HG03139 (cell line): ENCODE measurements around the gene SHC4.
A peak's percentile ranks its signal among the peaks of the same experiment; 100 is the strongest.
"Not testable (repeated sequence)": the region's sequence is repeated elsewhere in the genome, so short reads cannot be mapped to it uniquely, and the experiment has no call there.

Experiments
- ATAC-seq: cut with Tn5 transposase; IDR thresholded peaks from one replicate; pipeline ENCODE4 v1.9.1; 2021; ENCODE audit not compliant: unreplicated experiment

SHC4 gene

DNA sequence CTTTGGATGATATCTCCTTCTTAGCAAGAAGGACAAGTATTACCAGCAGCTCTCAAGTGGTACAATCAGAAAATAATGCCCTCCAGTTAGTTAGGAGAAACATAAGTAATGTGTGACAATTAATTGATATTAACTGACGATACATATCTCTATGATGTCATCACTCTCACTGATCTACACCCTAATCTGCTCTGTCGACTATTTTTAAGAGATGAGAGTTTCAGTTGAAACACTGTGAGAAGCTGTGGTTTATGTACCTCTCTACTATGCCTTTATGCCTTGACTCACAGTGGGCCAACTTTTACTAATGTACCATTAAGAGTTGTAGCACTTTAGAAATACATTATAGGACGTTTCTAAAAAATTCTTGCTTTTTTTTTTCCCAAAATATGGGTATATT is 161.5 kb downstream of the SHC4 start:
- no peak for ATAC-seq

DNA sequence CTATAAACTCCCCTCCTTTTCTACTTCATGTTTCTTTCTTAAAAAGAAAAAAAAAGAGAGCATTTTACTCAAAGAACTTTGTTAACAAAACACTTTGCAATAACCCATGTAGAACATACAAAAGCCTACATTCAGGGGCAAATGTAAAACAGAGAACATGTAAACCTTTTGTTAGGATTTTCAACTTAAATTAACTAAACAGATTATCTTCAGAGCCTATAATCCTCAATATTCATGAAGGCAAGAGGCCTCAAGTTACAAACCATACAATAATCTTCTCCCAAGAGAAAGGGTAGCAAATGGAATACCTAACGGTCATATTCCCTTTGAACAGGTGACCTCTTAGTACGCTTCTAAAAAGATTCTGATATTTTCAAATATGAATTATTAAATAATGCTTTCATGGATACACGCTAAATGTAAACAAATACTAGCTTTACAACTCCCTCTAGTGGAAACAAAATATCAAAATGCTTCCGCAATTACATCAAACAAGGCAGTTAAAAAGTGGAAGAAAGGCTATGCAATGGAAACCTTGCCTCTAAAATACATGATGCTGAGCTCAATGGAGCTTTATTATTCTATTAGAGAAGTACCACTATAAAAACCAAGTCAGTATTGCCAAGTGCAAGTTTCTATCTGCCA is 162.8 kb downstream of the SHC4 start:
- no peak for ATAC-seq

DNA sequence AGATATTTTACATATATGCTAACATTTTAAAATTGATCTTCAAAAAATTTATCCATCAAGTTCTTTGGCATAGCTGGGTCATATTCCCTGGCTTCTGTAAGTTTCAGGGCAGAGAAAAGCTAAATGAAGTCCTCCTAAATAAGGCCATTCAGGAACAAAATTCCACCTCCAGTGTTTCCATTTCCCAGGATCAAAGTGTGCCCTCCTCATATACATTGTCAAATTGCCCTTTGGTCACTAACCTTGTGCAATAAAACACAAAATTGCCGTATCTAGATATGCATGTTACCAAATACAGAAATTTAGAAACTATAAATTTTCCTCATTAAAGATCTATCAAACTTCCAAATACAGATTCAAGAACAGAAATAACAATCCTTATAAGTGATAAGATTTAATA is 163.5 kb downstream of the SHC4 start:
- no peak for ATAC-seq

DNA sequence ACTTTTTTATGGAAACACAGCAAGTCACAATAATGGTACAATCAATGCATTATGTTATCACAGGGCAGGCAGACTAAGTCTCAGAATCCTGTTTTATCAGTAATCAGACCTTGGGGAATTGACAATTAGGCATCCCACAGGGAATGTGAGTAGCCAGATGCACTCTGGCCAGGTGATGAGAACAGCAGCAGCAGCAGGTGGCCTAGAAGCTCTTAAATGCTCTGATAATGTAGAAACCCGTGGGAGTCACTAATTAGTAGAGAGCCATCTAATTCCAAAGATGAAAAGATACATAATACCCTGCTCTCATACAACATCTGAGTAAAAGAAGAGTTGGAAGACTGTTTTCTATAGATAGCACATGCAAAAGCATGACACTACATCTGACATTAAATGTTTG is 165.4 kb downstream of the SHC4 start:
- no peak for ATAC-seq

DNA sequence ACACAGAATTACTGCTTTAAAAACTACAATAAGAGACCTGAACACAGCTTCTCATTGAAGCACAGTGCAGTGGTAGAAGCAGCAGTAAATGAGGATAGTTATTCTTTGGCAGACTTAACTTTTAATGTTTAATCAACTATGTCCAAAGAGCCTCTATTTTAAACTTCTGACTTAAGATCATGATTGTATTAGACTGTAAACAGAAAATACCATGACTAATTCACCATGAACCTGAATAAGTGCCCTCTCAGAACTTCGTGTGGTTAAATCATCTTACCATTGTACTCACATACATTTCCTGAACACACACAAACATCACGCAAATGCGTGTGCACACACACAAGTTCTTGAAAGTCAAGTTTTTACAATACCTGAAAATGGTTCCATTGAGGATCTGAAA is 166.8 kb downstream of the SHC4 start:
- peak; percentile 69 for ATAC-seq

DNA sequence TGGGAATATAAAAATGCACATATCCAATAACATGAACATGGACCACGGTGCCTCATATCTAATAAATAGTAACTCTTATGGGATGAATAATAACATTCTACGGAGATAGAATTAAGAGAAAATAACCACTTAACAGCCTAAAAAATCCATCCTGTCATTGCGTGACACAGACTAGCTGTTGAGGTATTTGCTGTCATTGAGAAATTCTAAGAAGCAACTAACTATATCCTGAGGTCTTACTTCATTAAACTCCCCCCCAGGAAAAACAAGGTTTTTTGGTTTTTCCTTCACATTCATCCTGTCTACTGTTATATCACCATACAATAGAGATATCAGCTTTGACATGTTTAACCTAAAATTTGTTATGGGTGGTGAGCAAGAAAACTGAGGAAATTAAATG is 167.2 kb downstream of the SHC4 start:
- ATAC-seq, result no peak

DNA sequence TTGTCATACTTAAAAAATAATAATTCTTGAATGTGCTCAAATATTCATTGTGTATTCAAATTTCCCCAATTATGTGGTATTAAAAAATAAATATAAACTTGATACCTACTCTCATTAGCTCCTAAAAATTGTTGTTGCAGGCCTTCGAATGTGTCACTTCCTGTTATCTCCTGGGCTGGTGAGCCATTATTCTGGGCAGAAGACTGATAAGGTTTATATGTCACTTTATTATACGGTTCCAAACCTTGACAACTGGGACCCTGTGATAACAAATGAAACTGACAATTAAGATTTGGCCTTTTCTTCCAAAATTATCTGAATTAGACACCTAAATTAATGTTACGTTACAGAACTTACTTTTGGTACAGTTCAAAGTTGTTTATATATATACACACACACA is 167.8 kb downstream of the SHC4 start:
- no peak for ATAC-seq

DNA sequence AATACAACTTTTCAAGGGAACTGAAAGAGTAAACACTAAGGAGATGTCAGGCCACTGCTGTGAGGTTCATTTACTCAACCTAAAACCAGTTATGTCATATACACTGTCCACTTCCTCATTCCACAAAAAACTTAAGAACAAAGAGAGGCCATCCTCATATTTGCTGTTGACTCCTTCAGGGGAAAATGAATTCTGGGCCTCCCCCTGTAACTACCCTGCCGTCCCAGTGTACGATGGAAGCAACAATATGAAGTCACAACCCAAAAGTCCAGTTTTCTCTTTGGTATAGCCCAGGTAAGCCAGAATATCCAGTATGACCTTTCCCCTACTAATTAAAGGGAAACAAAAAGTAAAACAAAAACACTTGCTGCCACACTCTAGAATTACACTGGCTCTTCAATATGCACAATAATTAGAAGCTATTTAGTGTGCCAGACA is 169.0 kb downstream of the SHC4 start:
- peak; percentile 69 for ATAC-seq

DNA sequence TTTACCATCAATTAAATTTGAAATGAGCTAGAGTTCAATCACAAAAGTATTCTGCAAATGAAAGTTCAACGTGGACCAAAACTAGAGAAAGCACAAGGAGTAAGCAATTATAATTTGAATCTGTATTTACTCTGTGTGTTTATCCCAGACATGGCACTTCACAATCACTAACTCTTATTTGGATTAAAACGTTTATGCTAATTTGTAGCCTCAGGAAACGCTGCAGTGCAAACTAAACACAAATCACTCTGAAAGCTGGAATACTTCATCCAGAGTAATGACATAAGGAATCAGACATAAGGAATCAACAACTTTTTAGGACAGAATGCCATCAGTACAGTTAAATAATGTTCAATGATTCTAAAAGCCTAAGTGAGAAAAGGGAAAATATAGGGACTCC is 171.3 kb downstream of the SHC4 start:
- no peak for ATAC-seq

DNA sequence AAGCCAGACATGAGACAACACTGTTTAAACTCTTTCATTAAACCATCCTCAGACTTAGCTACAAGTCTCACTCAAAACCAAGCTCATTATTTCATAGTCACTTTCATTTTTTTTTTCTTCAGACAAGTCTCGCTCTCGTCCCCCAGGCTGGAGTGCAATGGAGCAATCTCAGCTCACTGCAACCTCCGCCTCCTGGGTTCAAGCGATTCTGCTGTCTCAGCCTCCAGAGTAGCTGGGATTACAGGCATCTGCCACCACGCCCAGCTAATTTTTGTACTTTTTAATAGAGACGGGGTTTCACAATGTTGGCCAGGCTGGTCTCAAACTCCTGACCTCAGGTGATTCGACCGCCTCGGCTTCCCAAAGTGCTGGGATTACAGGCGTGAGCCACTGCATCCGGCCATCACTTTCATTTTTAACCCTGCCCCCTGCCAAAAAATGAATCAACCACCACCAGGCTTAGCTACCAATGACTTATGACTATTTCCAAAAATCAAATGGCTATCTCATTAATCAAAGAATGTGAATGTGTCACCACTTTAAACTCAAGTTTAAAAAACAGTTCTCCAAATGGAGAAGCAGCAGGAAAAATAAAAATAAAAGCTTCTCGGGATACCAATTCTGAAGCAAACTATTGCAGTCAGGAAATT is 173.1 kb downstream of the SHC4 start:
- ATAC-seq, result not testable (repeated sequence)

DNA sequence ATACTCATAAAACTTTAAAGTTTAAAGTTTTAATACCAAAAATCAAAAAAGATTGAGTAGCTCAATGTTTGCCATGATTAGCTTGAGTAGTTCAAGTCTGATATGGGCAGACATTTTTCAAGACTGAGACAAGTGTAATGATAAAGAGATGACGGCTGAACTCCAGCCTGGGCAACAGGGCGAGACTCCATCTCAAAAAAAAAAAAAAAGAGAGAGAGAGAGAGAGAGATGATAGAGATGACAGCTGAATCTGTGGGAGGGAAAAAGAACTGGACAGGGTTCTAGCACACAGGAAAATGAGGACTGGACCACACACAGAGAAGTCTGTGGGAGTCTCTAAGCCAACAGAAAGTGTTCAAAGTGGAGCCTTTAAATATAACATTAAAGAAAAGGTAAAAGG is 178.0 kb downstream of the SHC4 start:
- no peak for ATAC-seq

DNA sequence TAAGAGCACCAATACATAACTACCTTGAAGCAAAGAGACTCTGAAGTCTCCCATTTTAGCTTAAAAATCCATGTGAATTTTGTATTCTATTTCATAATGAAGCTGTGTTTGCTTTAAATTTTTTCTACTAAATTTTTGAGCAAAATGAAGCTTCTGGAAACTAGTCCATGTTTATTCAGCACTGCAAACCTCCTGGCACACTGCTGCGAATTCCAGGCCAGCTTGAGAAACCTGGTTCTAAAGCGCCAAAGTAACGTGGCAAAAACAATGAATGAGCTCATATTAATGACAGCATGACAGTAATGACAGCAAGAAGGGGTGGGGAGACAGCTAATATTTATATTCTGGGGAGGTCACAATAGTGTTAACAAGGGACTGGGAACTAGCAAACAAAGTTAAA is 178.5 kb downstream of the SHC4 start:
- no peak for ATAC-seq

DNA sequence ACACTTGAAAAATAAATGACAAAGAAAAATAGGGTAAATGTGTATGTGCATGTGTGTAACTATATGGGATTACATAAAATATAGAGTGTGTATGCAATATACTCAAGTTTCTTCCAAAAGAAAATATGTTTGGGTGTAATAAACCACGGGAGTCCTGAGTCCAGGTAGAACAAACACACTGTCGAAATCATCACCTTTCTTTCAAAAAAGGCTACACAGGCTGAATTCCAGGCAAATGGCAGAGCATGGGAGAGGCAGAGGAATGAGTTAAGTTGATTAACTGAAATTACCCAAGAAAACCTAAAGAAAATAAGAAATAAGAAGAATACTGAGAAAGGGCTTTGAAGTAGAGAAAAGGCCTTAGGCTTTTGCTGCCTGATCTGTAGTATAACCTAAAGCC is 179.0 kb downstream of the SHC4 start:
- ATAC-seq, result no peak

DNA sequence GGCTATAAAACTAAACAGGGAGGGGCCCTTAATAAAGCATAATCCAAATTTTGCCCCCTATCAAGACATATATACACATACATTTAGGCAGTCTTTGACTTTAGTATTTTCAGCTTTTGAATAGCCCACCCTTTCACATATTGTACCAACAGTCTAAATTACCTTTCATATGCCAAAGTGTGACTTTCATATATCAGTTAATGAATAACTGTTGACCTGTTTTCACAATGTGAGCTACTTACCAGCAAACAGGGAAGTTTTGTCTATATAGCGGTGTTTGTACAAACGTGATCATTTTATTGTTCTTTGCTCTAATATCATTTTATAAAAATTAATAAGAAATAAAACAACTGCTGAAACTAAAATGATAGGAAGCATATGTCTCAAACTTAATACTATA is 180.8 kb downstream of the SHC4 start:
- no peak for ATAC-seq

DNA sequence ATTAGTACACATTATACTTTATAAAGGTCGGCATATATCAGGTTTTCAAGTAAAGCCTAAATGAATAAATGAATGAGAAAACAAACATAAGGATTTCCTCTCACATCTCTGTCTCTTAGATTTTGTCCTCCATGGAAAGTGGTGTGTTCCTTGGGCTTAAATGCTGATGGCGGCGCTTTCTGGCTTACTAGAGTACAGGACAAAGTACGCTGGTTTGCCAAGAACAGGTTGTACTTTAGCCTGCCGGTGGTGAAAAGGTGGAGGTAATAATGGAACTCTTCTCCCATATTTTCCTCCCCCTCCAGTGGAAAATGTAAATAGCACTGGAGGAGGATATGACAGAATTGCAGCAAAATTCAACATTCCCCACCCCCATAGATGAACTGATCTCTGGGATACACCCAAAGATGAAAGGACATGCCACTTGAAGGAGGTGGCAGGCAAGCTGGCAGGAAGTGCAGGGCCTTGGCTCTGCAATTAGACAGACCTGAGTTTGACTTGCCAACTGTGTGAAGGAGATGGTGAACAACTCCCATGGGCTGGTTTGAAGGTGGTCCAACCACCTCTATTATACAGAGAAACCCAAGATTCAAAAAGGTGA is 182.1 kb downstream of the SHC4 start:
- ATAC-seq, result no peak

DNA sequence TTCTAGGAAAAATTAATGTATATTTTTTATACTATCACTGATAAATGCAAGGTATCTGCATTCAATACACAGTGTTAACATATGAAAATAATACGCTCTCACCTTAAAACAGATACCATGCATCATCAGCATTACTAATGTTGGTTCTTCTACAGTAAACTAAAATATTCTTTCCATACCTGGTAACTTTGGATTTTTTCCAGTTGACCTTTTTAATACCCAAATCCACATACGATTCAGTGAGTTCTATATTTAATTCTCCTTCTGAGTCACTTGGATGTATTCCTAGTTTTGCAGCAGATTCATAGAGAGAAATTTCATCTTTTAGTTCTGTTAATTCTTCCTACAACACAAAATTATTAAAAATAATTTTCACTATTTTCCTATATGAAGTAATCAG is 182.7 kb downstream of the SHC4 start:
- no peak for ATAC-seq

DNA sequence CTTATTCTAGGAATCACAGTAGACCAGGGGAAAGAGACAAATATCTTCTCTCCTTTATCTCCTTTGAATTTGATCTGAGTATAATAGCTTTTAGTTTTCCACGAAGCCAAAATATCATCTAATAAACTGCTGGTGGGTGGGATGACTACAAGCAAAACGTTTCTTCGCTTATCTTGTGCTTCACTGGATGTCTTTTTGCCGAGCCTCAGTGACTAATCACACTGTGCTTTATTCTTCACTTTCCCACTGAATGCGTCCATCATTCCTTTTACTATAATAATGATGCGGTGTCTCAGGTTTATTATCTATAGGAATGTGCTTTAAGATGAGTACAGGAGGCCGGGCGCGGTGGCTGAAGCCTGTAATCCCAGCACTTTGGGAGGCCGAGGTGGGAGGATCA is 185.4 kb downstream of the SHC4 start:
- ATAC-seq, result no peak

DNA sequence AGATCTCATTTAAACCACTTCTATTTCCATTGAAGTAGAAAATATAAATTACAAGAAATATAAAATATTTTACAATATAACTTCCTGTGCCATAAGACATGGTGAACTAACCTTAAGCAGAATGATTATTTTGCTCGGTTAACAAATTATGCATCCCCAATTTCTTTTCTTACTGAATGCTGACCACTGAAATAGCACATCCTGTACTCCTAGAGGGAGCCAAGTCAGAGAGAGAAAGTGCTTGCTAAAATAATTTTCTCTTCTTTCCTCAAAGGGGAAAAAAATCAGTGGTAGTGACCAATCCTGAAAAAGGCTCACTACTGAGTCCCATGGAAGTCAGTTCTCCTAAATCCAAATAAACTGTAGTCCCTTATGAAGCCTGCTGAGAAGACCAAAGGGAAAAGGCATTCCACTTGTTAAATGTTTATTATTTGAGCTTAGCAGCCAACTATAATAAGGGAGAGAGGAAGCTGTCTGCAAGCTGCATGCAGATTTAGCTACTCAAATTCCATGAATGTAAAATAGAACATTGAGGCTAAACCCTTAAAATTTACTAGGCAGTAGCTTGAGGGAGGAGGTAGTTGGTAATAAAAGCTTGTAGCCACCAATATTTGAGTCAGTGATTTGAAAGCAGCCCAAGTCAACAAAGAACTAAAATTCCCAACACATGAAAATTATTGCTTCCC is 185.9 kb downstream of the SHC4 start:
- ATAC-seq, result no peak

DNA sequence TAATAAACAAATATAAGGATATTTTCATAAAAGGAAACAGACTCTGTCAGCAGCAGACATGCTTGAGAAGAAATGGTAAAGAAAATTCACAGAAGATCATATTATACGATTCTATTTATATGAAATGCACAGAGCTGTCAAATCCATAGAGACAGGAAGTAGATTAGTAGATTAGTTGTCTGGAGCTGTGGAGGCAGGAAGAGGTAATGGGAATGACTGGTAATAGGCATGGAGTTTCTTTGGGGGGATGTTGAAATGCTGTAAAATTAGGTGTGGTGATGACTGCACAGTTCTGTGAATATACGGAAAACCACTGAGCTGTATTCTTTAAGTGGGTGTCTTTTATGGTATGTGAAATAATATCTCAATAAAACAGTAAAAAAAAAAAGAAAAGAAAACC is 188.2 kb downstream of the SHC4 start:
- no peak for ATAC-seq

DNA sequence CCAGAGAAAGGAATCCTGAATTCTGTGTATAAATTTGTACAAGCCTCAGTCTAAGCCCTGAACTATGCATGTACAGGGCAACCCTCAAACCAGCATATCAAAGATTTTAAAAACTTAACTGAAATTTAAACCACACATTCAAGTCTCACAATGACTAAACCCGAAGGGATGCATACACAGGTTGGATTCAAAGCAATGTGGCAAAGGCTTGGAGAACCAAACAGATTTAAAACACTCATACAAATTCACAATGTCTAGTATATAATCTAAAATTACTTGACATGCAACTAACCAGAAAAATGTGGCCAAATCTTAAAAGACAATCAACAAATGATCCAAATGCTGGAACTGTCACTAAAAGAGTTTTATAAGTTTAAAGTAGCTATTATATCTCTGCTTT is 189.2 kb downstream of the SHC4 start:
- ATAC-seq, result no peak
